ENCODE results near the gene CGREF1.
A peak's percentile ranks its signal among the peaks of the same experiment; 100 is the strongest.
"Not testable (repeated sequence)": the region's sequence is repeated elsewhere in the genome, so short reads cannot be mapped to it uniquely, and the experiment has no call there.

Gene CGREF1

GRCh38 chr2:27136751-27137150 lies 17.8 kb upstream of the CGREF1 start:
- no peak for DNase-seq

- DNase-seq, result no peak
These were observed 16.6 kb upstream of the CGREF1 start for GRCh38 chr2:27135478-27135955.

GRCh38 chr2:27134781-27135477 lies 16.0 kb upstream of the CGREF1 start:
- no peak for DNase-seq

GRCh38 chr2:27133905-27134780 lies 15.2 kb upstream of the CGREF1 start, which contains the start of gene PREB:
Gene PREB, minus strand, starts transcription at chr2:27134636. Its CDS starts 215 bp downstream, at chr2:27134421.
- DNase-seq, result peak; percentile 92 to 98 (median 96)

DNA sequence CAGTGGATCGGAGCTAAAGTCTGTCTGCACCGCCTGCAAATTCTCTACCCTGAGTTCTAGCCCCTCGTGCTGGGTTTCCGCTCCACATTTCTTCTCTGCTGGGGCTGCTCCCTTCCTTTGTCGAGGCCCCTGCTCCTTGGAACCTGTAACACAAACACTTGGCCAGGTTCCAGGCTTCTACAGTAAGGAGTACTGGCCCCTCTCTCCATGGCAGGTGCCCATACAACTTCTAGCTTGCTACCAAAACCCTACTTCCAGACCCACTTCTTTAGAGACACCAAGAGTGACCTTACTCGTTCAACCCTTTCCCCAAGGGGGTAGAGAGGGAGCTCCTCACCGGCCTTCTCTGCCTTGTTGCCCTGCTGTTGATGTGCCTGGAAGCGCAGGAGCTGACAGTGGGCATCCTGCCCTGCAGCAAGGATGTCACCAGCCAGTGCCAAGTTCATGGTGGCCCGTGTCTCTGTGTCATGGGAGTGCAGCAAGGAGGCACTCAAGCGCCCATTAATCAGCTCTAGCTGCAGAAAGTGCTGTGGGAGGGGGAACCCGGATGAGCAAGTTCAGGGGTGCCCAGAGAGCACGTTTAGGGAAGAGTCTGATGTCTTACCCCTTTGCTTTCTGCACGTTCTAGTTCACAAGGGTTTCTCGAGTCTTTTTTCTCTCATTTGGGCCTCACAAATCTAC lies 14.4 kb upstream of the CGREF1 start:
- peak in 2 of 6 experiments; percentile 29 to 31 for DNase-seq

GRCh38 chr2:27131429-27131828 lies 12.5 kb upstream of the CGREF1 start:
- no peak for DNase-seq

DNA sequence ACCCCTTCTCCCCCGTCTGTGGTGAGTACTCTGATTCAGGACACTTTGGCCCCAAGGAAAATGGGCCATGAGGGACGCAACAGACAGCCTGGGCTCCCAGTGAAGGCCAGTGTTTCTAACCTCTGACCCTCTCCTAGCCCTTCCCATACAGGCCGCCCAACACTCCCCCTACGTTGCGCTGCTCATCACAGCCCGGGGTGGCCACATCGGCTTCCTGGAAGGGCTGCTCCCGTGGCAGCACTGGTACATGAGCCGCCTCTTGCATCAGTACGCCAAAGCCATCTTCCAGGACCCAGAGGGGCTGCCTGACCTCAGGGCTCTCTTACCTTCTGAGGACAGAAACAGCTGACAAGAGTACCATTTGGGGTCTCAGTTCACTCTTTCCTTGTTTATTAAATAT lies 11.5 kb upstream of the CGREF1 start:
- no peak for DNase-seq

DNA sequence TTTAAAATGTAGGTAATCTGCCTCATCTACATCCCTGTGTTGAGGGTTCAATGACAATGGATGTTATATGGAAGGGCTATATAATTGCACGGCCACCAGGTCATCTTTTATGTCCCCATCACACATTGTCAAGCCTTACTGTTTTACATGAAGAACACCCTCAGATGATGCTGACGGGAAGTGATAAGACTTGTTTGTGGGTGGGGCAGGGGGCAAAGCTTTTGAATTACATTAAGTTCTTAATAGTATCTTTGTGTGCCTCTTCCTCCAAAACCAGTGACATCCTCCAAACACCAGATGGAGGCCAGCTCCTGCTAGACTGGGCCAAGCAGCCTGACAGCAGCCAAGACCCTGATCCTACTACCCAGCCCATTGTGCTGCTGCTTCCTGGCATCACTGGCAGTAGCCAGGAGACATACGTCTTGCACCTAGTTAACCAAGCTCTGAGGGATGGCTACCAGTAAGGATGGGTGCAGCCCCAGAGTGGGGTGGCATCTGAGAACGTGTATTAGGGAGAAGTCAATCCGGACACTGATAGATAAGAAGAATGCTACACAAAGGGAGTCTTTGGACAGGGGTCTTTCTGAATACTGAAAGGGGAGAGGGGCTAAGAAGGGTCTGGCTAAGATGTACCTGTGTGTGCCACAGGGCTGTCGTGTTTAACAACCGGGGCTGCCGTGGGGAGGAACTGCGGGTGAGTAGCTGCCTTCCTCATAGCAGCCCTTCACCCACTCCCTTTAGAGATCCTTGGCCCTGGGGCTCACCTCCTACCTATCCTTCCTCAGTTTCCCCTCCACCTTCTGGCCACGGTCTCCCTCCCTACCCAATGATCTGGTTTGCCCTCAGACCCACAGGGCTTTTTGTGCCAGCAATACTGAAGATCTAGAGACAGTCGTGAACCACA lies 10.0 kb upstream of the CGREF1 start:
- no peak for DNase-seq

- no peak for DNase-seq
These were observed 9.1 kb upstream of the CGREF1 start for GRCh38 chr2:27127883-27128667.

- DNase-seq, result no peak
These were observed 7.4 kb upstream of the CGREF1 start for GRCh38 chr2:27126252-27126710.

GRCh38 chr2:27125104-27125503 lies 6.2 kb upstream of the CGREF1 start:
- DNase-seq, result no peak

GRCh38 chr2:27123302-27124150 lies 4.6 kb upstream of the CGREF1 start, which contains the start of gene ABHD1:
Gene ABHD1, plus strand, starts transcription at chr2:27123815. Its CDS starts 134 bp downstream, at chr2:27123949.
- DNase-seq, result peak; percentile 16 to 73 (median 49)

- DNase-seq, result no peak
These were observed 3.9 kb upstream of the CGREF1 start for GRCh38 chr2:27122791-27123190.

DNA sequence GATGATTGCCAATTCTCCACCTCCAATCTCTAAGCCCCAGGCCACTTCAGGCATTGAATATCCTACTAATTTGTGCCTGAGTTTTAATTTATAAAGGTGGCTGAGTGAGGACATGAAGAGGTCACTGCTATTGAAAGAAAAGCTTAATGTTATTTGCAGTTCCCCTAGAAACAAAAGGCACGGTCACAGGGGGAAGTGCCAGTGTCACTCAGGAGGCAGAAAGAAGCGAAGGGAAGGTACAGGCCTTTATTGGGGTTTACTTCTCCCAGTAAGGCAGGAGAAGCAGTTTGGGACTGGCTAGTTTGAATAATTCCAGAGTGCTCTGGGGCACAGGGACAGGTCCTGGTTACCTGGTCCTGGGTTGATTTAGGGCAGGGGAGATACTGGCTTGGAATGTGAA lies 3.0 kb upstream of the CGREF1 start:
- no peak for DNase-seq

- DNase-seq, result not testable (repeated sequence)
These were observed 372 bp upstream of the CGREF1 start for GRCh38 chr2:27119330-27119670.

GRCh38 chr2:27117995-27118524 lies 868 bp downstream of the CGREF1 start:
- DNase-seq, result no peak

DNA sequence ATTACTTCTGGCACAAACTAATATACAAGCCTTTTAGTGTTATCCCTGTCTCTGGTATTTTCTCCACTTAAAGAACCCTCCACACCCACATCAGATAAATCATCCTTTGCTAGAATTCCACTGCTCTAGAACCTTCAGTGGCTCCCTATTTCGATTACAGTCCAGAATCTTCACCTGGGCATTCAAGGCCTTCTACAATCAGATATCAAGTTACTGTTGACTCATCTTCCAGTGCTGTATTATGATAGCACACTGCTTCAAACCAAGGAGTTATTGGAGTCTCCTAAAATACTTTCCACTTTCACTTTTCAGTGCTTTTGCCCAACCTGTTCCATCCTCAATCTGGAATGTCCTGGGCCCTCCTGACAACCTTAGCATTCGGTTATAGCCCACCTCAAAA lies 3.4 kb downstream of the CGREF1 start:
- DNase-seq, result no peak

- DNase-seq, result not testable (repeated sequence)
These were observed 7.4 kb downstream of the CGREF1 start for GRCh38 chr2:27111392-27112078.
